ENCODE measurements around the gene RREB1. TPM values are rescaled to one million over a fixed set of nuclear protein-coding genes. Genes with fewer than 3 reads are reported as not detected.
"Not testable (repeated sequence)": the region's sequence is repeated elsewhere in the genome, so short reads cannot be mapped to it uniquely, and the experiment has no call there.

Gene RREB1
- total RNA-seq, 1 experiment from 2014 or later, result 30.7 TPM

DNA sequence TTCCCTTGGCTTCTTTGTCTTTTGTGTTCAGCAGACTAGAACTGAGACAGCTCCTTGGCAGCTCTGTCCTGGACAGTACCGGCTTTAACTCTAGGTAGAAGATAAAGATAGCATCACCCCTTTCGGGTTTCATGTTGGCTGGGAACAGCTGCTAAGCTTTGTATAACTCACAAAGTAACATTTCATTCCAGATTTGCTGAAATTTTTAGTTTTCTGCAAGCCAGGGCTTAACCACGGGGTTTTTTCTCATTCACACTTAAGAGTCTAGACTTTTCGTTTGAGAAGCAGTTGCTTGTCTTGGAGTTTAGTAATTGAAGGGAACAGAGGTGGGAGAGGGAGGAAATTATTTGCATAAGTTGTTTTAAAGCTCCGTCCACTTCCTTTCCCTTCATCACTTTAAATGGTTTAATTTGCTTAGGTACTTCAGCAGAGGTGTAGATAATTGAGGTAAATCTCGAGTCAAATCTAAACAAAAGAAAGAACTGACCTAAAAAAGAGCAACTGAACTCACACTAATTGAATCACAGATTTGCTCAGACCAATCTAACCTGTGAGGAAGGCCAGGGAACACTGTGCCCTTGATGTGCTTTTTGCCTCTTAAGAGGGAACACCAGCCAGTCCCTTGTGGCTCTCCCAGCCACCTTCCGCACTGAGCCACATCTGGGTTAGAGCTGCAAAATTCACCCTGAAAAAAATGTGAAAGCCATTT lies 48.3 kb downstream of the RREB1 start:
- 0 out of 2 replicates have a peak, but pooled peaks cover 19% of the 10 kb centered on the region for H3K4me1 ChIP-seq (ENCODE audit: control insufficient read depth, insufficient read depth, low read length)
- ChIA-PET POLR2A (interaction anchor here (0.9 kb wide), 1 partner anchor 45 kb away, joined by 3 read pairs; no protein-coding TSS in a partner anchor), CTCF (no interaction called here)
- no peak overlapping the region for H3K4me3 ChIP-seq (ENCODE audit: low read depth in 2 of 2, low read length in 2 of 2)
- TF ChIP-seq, protein P1, sequence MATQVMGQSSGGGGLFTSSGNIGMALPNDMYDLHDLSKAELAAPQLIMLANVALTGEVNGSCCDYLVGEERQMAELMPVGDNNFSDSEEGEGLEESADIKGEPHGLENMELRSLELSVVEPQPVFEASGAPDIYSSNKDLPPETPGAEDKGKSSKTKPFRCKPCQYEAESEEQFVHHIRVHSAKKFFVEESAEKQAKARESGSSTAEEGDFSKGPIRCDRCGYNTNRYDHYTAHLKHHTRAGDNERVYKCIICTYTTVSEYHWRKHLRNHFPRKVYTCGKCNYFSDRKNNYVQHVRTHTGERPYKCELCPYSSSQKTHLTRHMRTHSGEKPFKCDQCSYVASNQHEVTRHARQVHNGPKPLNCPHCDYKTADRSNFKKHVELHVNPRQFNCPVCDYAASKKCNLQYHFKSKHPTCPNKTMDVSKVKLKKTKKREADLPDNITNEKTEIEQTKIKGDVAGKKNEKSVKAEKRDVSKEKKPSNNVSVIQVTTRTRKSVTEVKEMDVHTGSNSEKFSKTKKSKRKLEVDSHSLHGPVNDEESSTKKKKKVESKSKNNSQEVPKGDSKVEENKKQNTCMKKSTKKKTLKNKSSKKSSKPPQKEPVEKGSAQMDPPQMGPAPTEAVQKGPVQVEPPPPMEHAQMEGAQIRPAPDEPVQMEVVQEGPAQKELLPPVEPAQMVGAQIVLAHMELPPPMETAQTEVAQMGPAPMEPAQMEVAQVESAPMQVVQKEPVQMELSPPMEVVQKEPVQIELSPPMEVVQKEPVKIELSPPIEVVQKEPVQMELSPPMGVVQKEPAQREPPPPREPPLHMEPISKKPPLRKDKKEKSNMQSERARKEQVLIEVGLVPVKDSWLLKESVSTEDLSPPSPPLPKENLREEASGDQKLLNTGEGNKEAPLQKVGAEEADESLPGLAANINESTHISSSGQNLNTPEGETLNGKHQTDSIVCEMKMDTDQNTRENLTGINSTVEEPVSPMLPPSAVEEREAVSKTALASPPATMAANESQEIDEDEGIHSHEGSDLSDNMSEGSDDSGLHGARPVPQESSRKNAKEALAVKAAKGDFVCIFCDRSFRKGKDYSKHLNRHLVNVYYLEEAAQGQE (IDR thresholded peaks at IDR 0.05; ENCODE audit: insufficient read depth in 1 of 2, low read depth in 2 of 2, low read length in 1 of 2), result no peak
- TF ChIP-seq, protein P2, sequence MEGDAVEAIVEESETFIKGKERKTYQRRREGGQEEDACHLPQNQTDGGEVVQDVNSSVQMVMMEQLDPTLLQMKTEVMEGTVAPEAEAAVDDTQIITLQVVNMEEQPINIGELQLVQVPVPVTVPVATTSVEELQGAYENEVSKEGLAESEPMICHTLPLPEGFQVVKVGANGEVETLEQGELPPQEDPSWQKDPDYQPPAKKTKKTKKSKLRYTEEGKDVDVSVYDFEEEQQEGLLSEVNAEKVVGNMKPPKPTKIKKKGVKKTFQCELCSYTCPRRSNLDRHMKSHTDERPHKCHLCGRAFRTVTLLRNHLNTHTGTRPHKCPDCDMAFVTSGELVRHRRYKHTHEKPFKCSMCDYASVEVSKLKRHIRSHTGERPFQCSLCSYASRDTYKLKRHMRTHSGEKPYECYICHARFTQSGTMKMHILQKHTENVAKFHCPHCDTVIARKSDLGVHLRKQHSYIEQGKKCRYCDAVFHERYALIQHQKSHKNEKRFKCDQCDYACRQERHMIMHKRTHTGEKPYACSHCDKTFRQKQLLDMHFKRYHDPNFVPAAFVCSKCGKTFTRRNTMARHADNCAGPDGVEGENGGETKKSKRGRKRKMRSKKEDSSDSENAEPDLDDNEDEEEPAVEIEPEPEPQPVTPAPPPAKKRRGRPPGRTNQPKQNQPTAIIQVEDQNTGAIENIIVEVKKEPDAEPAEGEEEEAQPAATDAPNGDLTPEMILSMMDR (IDR thresholded peaks at IDR 0.05), result no peak
- TF ChIP-seq POLR2AphosphoS5 (IDR thresholded peaks at IDR 0.05; ENCODE audit: low read depth, low read length) (no peak), TCF7L2 (IDR thresholded peaks at IDR 0.05; ENCODE audit: low read depth, low read length) (no peak), SIN3A (IDR thresholded peaks at IDR 0.05; ENCODE audit: borderline replicate concordance, insufficient read depth, low read depth, low read length) (no peak)
- TSS peak; percentile 13 for BruUV-seq (replicated peaks)
- no peaks in the 10 kb centered on the region for H3K9me3 ChIP-seq (ENCODE audit: control insufficient read depth, insufficient read depth, low read depth, low read length)
- ATAC-seq, result no peak
- no peaks in the 10 kb centered on the region for H3K36me3 ChIP-seq (ENCODE audit: control insufficient read depth, insufficient read depth, low read length)
- DNase-seq (ENCODE audit: low read depth, low spot score), result no peak
- intact Hi-C loops (cut with micrococcal nuclease; ENCODE audit: unreplicated experiment), result no loop called here
- in situ Hi-C loops (cut with HindIII; ENCODE audit: low pct_unique_long_range_greater_than_20kb, low sequenced_read_pairs), result no loop called here
- no peak overlapping the region for H3K27ac ChIP-seq (ENCODE audit: low read length)
- H3K27me3 ChIP-seq (ENCODE audit: control insufficient read depth, insufficient read depth, low read length), result no peaks in the 10 kb centered on the region

DNA sequence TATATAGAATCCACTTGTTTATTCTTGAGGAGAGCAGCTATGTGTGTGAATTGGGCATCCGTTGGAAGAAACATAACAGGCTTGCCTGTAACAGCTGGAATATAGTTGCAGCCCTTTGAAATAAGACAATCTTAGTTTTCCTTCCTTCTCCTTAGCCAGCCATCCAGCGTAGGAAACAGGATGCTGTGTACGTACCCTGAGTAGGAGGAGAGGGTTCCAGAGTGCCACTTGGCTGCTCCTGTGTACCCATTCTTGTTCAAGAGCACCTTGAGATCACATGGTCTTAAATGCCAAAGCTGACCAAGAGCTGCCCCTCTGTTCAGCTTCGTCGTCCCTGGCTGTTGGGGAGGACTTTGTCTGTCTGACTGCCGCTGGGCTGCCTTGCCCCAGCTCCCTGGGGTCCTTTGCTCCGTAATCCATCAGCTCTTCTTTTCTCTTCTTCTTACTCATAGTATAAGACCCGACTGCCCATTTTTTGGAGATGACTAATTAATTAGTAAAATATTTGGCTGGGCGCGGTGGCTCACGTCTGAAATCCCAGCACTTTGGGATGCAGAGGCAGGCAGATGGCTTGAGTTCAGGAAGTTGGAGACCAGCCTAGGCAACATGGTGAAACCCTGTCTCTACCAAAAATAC lies 49.0 kb downstream of the RREB1 start:
- H3K4me3 ChIP-seq (ENCODE audit: low read depth in 2 of 2, low read length in 2 of 2), result no peak overlapping the region
- TF ChIP-seq TCF7L2 (IDR thresholded peaks at IDR 0.05; ENCODE audit: low read depth, low read length), result no peak
- TF ChIP-seq, protein P1 (IDR thresholded peaks at IDR 0.05; ENCODE audit: insufficient read depth in 1 of 2, low read depth in 2 of 2, low read length in 1 of 2), result no peak
- TF ChIP-seq POLR2AphosphoS5 (IDR thresholded peaks at IDR 0.05; ENCODE audit: low read depth, low read length), result no peak
- TF ChIP-seq, protein P2 (IDR thresholded peaks at IDR 0.05), result no peak
- no peak for TF ChIP-seq SIN3A (IDR thresholded peaks at IDR 0.05; ENCODE audit: borderline replicate concordance, insufficient read depth, low read depth, low read length)
- no TSS peak for BruUV-seq (replicated peaks)
- CTCF ChIA-PET, result no interaction called here
- ATAC-seq (no peak), DNase-seq (ENCODE audit: low read depth, low spot score) (no peak)
- intact Hi-C loops (cut with micrococcal nuclease; ENCODE audit: unreplicated experiment), result no loop called here
- H3K36me3 ChIP-seq (ENCODE audit: control insufficient read depth, insufficient read depth, low read length), result no peaks in the 10 kb centered on the region
- H3K27me3 ChIP-seq (ENCODE audit: control insufficient read depth, insufficient read depth, low read length), result no peaks in the 10 kb centered on the region
- H3K9me3 ChIP-seq (ENCODE audit: control insufficient read depth, insufficient read depth, low read depth, low read length), result no peaks in the 10 kb centered on the region
- POLR2A ChIA-PET, result interaction anchor here (0.9 kb wide), 1 partner anchor 45 kb away, joined by 3 read pairs; no protein-coding TSS in a partner anchor
- H3K4me1 ChIP-seq (ENCODE audit: control insufficient read depth, insufficient read depth, low read length), result 0 out of 2 replicates have a peak, but pooled peaks cover 13% of the 10 kb centered on the region
- H3K27ac ChIP-seq (ENCODE audit: low read length), result no peak overlapping the region
- in situ Hi-C loops (cut with HindIII; ENCODE audit: low pct_unique_long_range_greater_than_20kb, low sequenced_read_pairs), result no loop called here

DNA sequence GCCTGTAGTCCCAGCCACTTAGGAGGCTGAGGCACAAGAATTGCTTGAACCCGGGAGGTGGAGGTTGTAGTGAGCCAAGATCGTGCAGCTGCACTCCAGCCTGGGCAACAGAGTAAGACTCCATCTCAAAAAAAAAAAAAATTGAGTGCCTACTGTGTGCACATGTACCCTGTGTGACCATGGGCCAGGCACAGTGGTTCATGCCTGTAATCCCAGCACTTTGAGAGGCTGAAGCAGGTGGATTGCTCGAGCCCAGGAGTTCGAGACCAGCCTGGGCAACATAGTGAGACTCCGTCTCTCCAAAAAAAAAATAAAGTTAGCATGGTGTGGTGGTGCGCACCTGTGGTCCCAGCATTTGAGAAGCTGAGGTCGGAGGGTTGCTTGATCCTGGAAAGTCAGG lies 49.5 kb downstream of the RREB1 start:
- CTCF ChIA-PET, POLR2A ChIA-PET: not testable (repeated sequence)

More for the DNA sequence above, 49.5 kb downstream of the RREB1 start:
- H3K4me3 ChIP-seq (ENCODE audit: low read depth in 2 of 2, low read length in 2 of 2); H3K9me3 ChIP-seq (ENCODE audit: control insufficient read depth, insufficient read depth, low read depth, low read length); H3K27me3 ChIP-seq (ENCODE audit: control insufficient read depth, insufficient read depth, low read length); H3K27ac ChIP-seq (ENCODE audit: low read length); DNase-seq (ENCODE audit: low read depth, low spot score); in situ Hi-C loops (cut with HindIII; ENCODE audit: low pct_unique_long_range_greater_than_20kb, low sequenced_read_pairs); BruUV-seq (replicated peaks); ATAC-seq; intact Hi-C loops (cut with micrococcal nuclease; ENCODE audit: unreplicated experiment); H3K36me3 ChIP-seq (ENCODE audit: control insufficient read depth, insufficient read depth, low read length): not testable (repeated sequence)
- H3K4me1 ChIP-seq (ENCODE audit: control insufficient read depth, insufficient read depth, low read length), result 0 out of 2 replicates have a peak, but pooled peaks cover 10% of the 10 kb centered on the region
